CD4-positive, alpha-beta T cell (primary cell): Measurements from ENCODE around the gene MEF2A. TPM values are rescaled to one million over a fixed set of nuclear protein-coding genes. Genes with fewer than 3 reads are reported as not detected.
A peak's percentile ranks its signal among the peaks of the same experiment; 100 is the strongest.

Experiments used
- ATAC-seq: fragments of 200-7000 bp; cut with Tn5 transposase; one replicate; pipeline ENCODE4 v1.10.0; 2022; ENCODE audit warnings: mild to moderate bottlenecking; ENCODE audit not compliant: poor library complexity
- CTCF ChIA-PET: fragments of 350-600 bp; sonication (Branson Sonifier 250); formaldehyde crosslinking; loops from one replicate; lab custom pipeline; 2021; ENCODE audit warnings: antibody characterized with exemption, inconsistent platforms; lab: Charles Lee
- POLR2A ChIA-PET: fragments of 350-600 bp; sonication (Branson Sonifier 250); formaldehyde crosslinking; loops from one replicate; lab custom pipeline; 2021; ENCODE audit warnings: antibody characterized with exemption, inconsistent platforms; lab: Charles Lee
- DNase-seq, 14 experiments: peaks; one replicate each; pipeline ENCODE4 v3.0.0-alpha.2; 2013 to 2020; ENCODE audit warnings: mixed read lengths in 2 of 14
- H3K27ac ChIP-seq, 2 donors: one replicate each; pipeline versions ENCODE4 v1.5.1 to v1.7.0; 2013; ENCODE audit warnings: low read length in 2 of 2, low read depth in 1 of 2, mild to moderate bottlenecking in 1 of 2
- H3K27me3 ChIP-seq, 2 experiments: 1 replicate in 1 of 2; 2 replicates in 1 of 2; pipeline versions ENCODE4 v1.6.1 to v1.7.0; 2013; ENCODE audit warnings: low read length in 2 of 2, control low read depth in 1 of 2, mild to moderate bottlenecking in 1 of 2, moderate library complexity in 1 of 2; ENCODE audit not compliant: insufficient read depth in 2 of 2, control insufficient read depth in 1 of 2
- H3K36me3 ChIP-seq: one replicate; pipeline ENCODE4 v1.6.1; 2013; ENCODE audit warnings: low read length, control low read depth; ENCODE audit not compliant: insufficient read depth
- H3K4me1 ChIP-seq: one replicate; pipeline ENCODE4 v1.6.1; 2013; ENCODE audit warnings: low read length, control low read depth; ENCODE audit not compliant: insufficient read depth
- H3K4me3 ChIP-seq: one replicate; pipeline ENCODE4 v1.5.1; 2013; ENCODE audit warnings: mild to moderate bottlenecking, low read length, moderate library complexity
- H3K9me3 ChIP-seq, 2 experiments: 1 replicate in 1 of 2; 2 replicates in 1 of 2; pipeline versions ENCODE4 v1.6.1 to v1.7.0; 2013; ENCODE audit warnings: low read length in 2 of 2, mild to moderate bottlenecking in 2 of 2, control low read depth in 1 of 2, moderate library complexity in 1 of 2; ENCODE audit not compliant: control insufficient read depth in 1 of 2, insufficient read depth in 1 of 2
- H3K27ac Mint-ChIP-seq: one replicate; pipeline ENCODE4 v1.8.0; 2020; ENCODE audit warnings: mixed read lengths
- H3K27me3 Mint-ChIP-seq: one replicate; pipeline ENCODE4 v1.8.0; 2021; ENCODE audit warnings: mixed read lengths
- H3K36me3 Mint-ChIP-seq: one replicate; pipeline ENCODE4 v1.8.0; 2021; ENCODE audit warnings: low read depth, mixed read lengths
- H3K4me1 Mint-ChIP-seq: one replicate; pipeline ENCODE4 v1.8.0; 2021; ENCODE audit warnings: low read depth, mixed read lengths
- H3K4me3 Mint-ChIP-seq: one replicate; pipeline ENCODE4 v1.8.0; 2020; ENCODE audit warnings: mild to moderate bottlenecking, mixed read lengths
- H3K9me3 Mint-ChIP-seq: one replicate; pipeline ENCODE4 v1.8.0; 2020; ENCODE audit warnings: mixed read lengths
- CTCF ChIP-seq: fragments of 200-600 bp; IDR thresholded peaks from one replicate; pipeline ENCODE4 v1.8.0; 2022; ENCODE audit warnings: antibody characterized with exemption, mild to moderate bottlenecking
- intact Hi-C, 2 experiments: fragments of 100-400 bp; cut with DNase I in 1 of 2; cut with micrococcal nuclease in 1 of 2; formaldehyde crosslinking; loops; one replicate each; pipeline versions ENCODE4 v1.15.1 to v1.9.0; 2023 to 2025; cut with DNase I, micrococcal nuclease
- total RNA-seq, 174 experiments: library from RNA in 2 of 174; stranded (reverse) in 2 of 174; gene quantifications; one replicate each; pipeline ENCODE4 v1.2.3 and lab custom pipeline; 2021 to 2026

Gene MEF2A
- total RNA-seq, 2 experiments from 2014 or later, result 23.2 to 24.9 TPM

- peaks cover 53% of the 10 kb centered on the region for H3K4me1 Mint-ChIP-seq
- no peaks in the 10 kb centered on the region for H3K36me3 ChIP-seq
- no peak overlapping the region for H3K4me3 Mint-ChIP-seq
- no peaks in the 10 kb centered on the region for H3K27me3 Mint-ChIP-seq
- ChIA-PET CTCF (no interaction called here), POLR2A (no interaction called here)
- no peak overlapping the region for H3K4me3 ChIP-seq
- no peaks in the 10 kb centered on the region for H3K9me3 Mint-ChIP-seq
- no peak overlapping the region for H3K27ac Mint-ChIP-seq
- peaks cover 5% of the 10 kb centered on the region for H3K4me1 ChIP-seq
- DNase-seq (no peak), ATAC-seq (no peak)
- H3K27me3 ChIP-seq, result no peaks in the 10 kb centered on the region
- no peaks in the 10 kb centered on the region for H3K36me3 Mint-ChIP-seq
- no peaks in the 10 kb centered on the region for H3K9me3 ChIP-seq
- intact Hi-C loops, result no loop called here
- TF ChIP-seq CTCF, result no peak
- no peak overlapping the region for H3K27ac ChIP-seq
These were observed 47.7 kb downstream of the MEF2A start for GRCh38 chr15:99613481-99613880.

- POLR2A ChIA-PET, result interaction anchor here (0.9 to 1.1 kb wide), 2 partner anchors 23 to 48 kb away, joined by 3 to 4 read pairs; partner anchors contain the start of gene MEF2A
- no peaks in the 10 kb centered on the region for H3K27me3 Mint-ChIP-seq
- Histone ChIP-seq H3K36me3 (no peaks in the 10 kb centered on the region), H3K27ac (no peak overlapping the region), H3K4me3 (no peak overlapping the region), H3K9me3 (no peaks in the 10 kb centered on the region), H3K27me3 (no peaks in the 10 kb centered on the region), H3K4me1 (peaks cover 7% of the 10 kb centered on the region)
- ATAC-seq, result no peak
- intact Hi-C loops, result no loop called here
- no peaks in the 10 kb centered on the region for H3K9me3 Mint-ChIP-seq
- CTCF ChIA-PET, result no interaction called here
- TF ChIP-seq CTCF, result no peak
- no peaks in the 10 kb centered on the region for H3K36me3 Mint-ChIP-seq
- peaks cover 54% of the 10 kb centered on the region for H3K4me1 Mint-ChIP-seq
- no peak overlapping the region for H3K4me3 Mint-ChIP-seq
- peak overlapping the region; percentile 13 for H3K27ac Mint-ChIP-seq
- peak in 3 of 14 experiments; percentile 11 to 18 (median 14) for DNase-seq
These were observed 48.3 kb downstream of the MEF2A start for GRCh38 chr15:99613887-99614647.

GRCh38 chr15:99614749-99615288 is 49.0 kb downstream of the MEF2A start:
- H3K9me3 Mint-ChIP-seq, result no peaks in the 10 kb centered on the region
- no peak overlapping the region for H3K4me3 ChIP-seq
- H3K27ac Mint-ChIP-seq, result peak overlapping the region; percentile 13
- H3K9me3 ChIP-seq, result no peaks in the 10 kb centered on the region
- peaks cover 60% of the 10 kb centered on the region for H3K4me1 Mint-ChIP-seq
- ATAC-seq (no peak), DNase-seq (peak in 2 of 14 experiments; percentile 11 to 13)
- no peak for TF ChIP-seq CTCF
- no peaks in the 10 kb centered on the region for H3K36me3 ChIP-seq
- POLR2A ChIA-PET, result interaction anchor here (0.9 to 1.1 kb wide), 2 partner anchors 24 to 49 kb away, joined by 3 to 4 read pairs; partner anchors contain the start of gene MEF2A
- H3K4me3 Mint-ChIP-seq, result no peak overlapping the region
- intact Hi-C loops, result no loop called here
- no peak overlapping the region for H3K27ac ChIP-seq
- H3K4me1 ChIP-seq, result peaks cover 8% of the 10 kb centered on the region
- no peaks in the 10 kb centered on the region for H3K27me3 Mint-ChIP-seq
- CTCF ChIA-PET, result no interaction called here
- no peaks in the 10 kb centered on the region for H3K27me3 ChIP-seq
- no peaks in the 10 kb centered on the region for H3K36me3 Mint-ChIP-seq
